NT2/D1 (cell line): ENCODE results near the gene ST8SIA6.

Experiments used
- YY1 ChIP-seq: IDR thresholded peaks from 2 replicates; pipeline ENCODE4 v1.6.1; 2011; ENCODE audit not compliant: insufficient read length, insufficient read depth
- ZNF274 ChIP-seq: IDR thresholded peaks from 2 replicates; pipeline ENCODE4 v1.6.1; 2011; ENCODE audit warnings: mild to moderate bottlenecking, low read depth, low read length

- TF ChIP-seq ZNF274 (no peak), YY1 (no peak)
Measured at GRCh38 chr10:17488848-17489247, 34.5 kb upstream of the ST8SIA6 start.
